Endodermal cell (in vitro differentiated cells): ENCODE measurements around the gene RASSF7. TPM values are rescaled to one million over a fixed set of nuclear protein-coding genes. Genes with fewer than 3 reads are reported as not detected.

Experiments used
- DNase-seq: peaks from one replicate; pipeline ENCODE4 v3.0.0-alpha.2; 2017
- H3K27ac ChIP-seq: 2 replicates; pipeline ENCODE4 v1.5.1; 2013; ENCODE audit warnings: mild to moderate bottlenecking, low read depth, low read length, moderate library complexity
- H3K27me3 ChIP-seq: 2 replicates; pipeline ENCODE4 v1.6.1; 2013; ENCODE audit warnings: mild to moderate bottlenecking, low read length, moderate library complexity; ENCODE audit not compliant: insufficient read depth, control insufficient read depth, poor library complexity, severe bottlenecking
- H3K36me3 ChIP-seq: 2 replicates; pipeline ENCODE4 v1.7.0; 2013; ENCODE audit warnings: mild to moderate bottlenecking, low read length, moderate library complexity; ENCODE audit not compliant: control insufficient read depth, insufficient read depth
- H3K4me1 ChIP-seq: one replicate; pipeline ENCODE4 v1.7.0; 2013; ENCODE audit warnings: low read length; ENCODE audit not compliant: control insufficient read depth, insufficient read depth
- H3K4me3 ChIP-seq: 2 replicates; pipeline ENCODE4 v1.5.1; 2013; ENCODE audit warnings: mild to moderate bottlenecking, low read length, moderate library complexity
- H3K9ac ChIP-seq: 2 replicates; pipeline ENCODE4 v1.6.1; 2013; ENCODE audit warnings: mild to moderate bottlenecking, low read length, moderate library complexity; ENCODE audit not compliant: poor library complexity, severe bottlenecking; ENCODE audit errors: extremely low read depth
- H3K9me3 ChIP-seq: 2 replicates; pipeline ENCODE4 v1.6.1; 2013; ENCODE audit warnings: mild to moderate bottlenecking, low read length, moderate library complexity; ENCODE audit not compliant: control insufficient read depth
- H3K27ac Mint-ChIP-seq: 2 replicates; pipeline ENCODE4 v1.8.0; 2020; ENCODE audit warnings: mixed read lengths
- H3K27me3 Mint-ChIP-seq: 2 replicates; pipeline ENCODE4 v1.8.0; 2021; ENCODE audit warnings: mild to moderate bottlenecking, mixed read lengths; ENCODE audit not compliant: insufficient read depth
- H3K36me3 Mint-ChIP-seq: 2 replicates; pipeline ENCODE4 v1.8.0; 2020; ENCODE audit warnings: low read depth, mixed read lengths
- H3K4me1 Mint-ChIP-seq: 2 replicates; pipeline ENCODE4 v1.8.0; 2020; ENCODE audit warnings: mixed read lengths
- H3K4me3 Mint-ChIP-seq: 2 replicates; pipeline ENCODE4 v1.8.0; 2020; ENCODE audit warnings: mild to moderate bottlenecking, moderate library complexity, mixed read lengths
- H3K9me3 Mint-ChIP-seq: 2 replicates; pipeline ENCODE4 v1.8.0; 2020; ENCODE audit warnings: mild to moderate bottlenecking, mixed read lengths
- CTCF ChIP-seq: fragments of 200-600 bp; sonication (generic); conservative IDR thresholded peaks from 2 replicates; pipeline ENCODE4 v1.5.0; 2021; ENCODE audit warnings: antibody characterized with exemption, mild to moderate bottlenecking
- WGBS, 2 experiments: methylation state at CpG; one replicate each; pipeline versions ENCODE4 v1.1.5 to v1.1.7; 2013; ENCODE audit warnings: missing lambda C conversion rate in 2 of 2, mixed read lengths in 1 of 2; ENCODE audit not compliant: insufficient coverage in 1 of 2, insufficient read length in 1 of 2; 5-methylcytosine and 5-hydroxymethylcytosine counted together
- total RNA-seq, 2 donors: library from RNA; stranded (reverse); fragmentation: NEBNext Ultra II Directional in 1 of 2; extraction: Animal tissue kit (Norgen Biotek cat#: 25700) in 1 of 2; gene quantifications; 2 replicates in 1 of 2; 3 replicates in 1 of 2; pipeline ENCODE4 v1.2.1, GENCODE V29; 2021

The RASSF7 gene
- total RNA-seq, 2 donors from 2014 or later, result 34.2 to 36.3 TPM

GRCh38 chr11:577611-577894 lies 16.8 kb downstream of the RASSF7 start:
- DNase-seq, result no peak
- Mint-ChIP-seq H3K4me1 (peaks cover 34% of the 10 kb centered on the region), H3K4me3 (peak overlapping the region; percentile 79), H3K9me3 (no peaks in the 10 kb centered on the region), H3K36me3 (peaks cover 15% of the 10 kb centered on the region), H3K27me3 (peaks cover 22% of the 10 kb centered on the region), H3K27ac (peak overlapping the region; percentile 89)
- H3K27me3 ChIP-seq, result peaks cover 13% of the 10 kb centered on the region
- TF ChIP-seq CTCF, result no peak
- H3K4me1 ChIP-seq, result peaks cover 26% of the 10 kb centered on the region
- H3K36me3 ChIP-seq, result peaks cover 14% of the 10 kb centered on the region
- no peaks in the 10 kb centered on the region for H3K9me3 ChIP-seq
- H3K27ac ChIP-seq, result no peak overlapping the region
- H3K4me3 ChIP-seq, result peak overlapping the region; percentile 95
- peak overlapping the region; percentile 85 for H3K9ac ChIP-seq
- WGBS, 2 experiments, result 84 to 89% methylated on average over 5 to 6 of the region's 6 CpGs

GRCh38 chr11:578276-579035 lies 17.7 kb downstream of the RASSF7 start:
- Mint-ChIP-seq H3K4me1 (peaks cover 34% of the 10 kb centered on the region), H3K4me3 (peak overlapping the region; percentile 79), H3K9me3 (no peaks in the 10 kb centered on the region), H3K36me3 (peaks cover 15% of the 10 kb centered on the region), H3K27ac (peak overlapping the region; percentile 17), H3K27me3 (peaks cover 14% of the 10 kb centered on the region)
- Histone ChIP-seq H3K9ac (no peak overlapping the region), H3K4me3 (peak overlapping the region; percentile 95), H3K27me3 (peaks cover 13% of the 10 kb centered on the region), H3K36me3 (peaks cover 19% of the 10 kb centered on the region), H3K27ac (no peak overlapping the region), H3K4me1 (peaks cover 26% of the 10 kb centered on the region), H3K9me3 (no peaks in the 10 kb centered on the region)
- 92 to 97% methylated on average over 16 to 21 of the region's 21 CpGs for WGBS, 2 experiments
- TF ChIP-seq CTCF, result no peak
- DNase-seq, result no peak

GRCh38 chr11:579830-580601 lies 19.2 kb downstream of the RASSF7 start:
- 92 to 94% methylated on average over 18 to 20 of the region's 20 CpGs for WGBS, 2 experiments
- peak; percentile 40 for DNase-seq
- peaks cover 2% of the 10 kb centered on the region for H3K27me3 Mint-ChIP-seq
- TF ChIP-seq CTCF, result no peak
- Histone ChIP-seq H3K27me3 (peaks cover 5% of the 10 kb centered on the region), H3K9me3 (no peaks in the 10 kb centered on the region), H3K4me3 (no peak overlapping the region), H3K4me1 (peaks cover 16% of the 10 kb centered on the region), H3K9ac (no peak overlapping the region), H3K27ac (no peak overlapping the region), H3K36me3 (peaks cover 27% of the 10 kb centered on the region)
- H3K36me3 Mint-ChIP-seq, result peaks cover 22% of the 10 kb centered on the region
- no peaks in the 10 kb centered on the region for H3K9me3 Mint-ChIP-seq
- no peak overlapping the region for H3K4me3 Mint-ChIP-seq
- no peak overlapping the region for H3K27ac Mint-ChIP-seq
- H3K4me1 Mint-ChIP-seq, result peaks cover 22% of the 10 kb centered on the region
